Eye (tissue), 1 donor: ENCODE results near the gene TCP10L.
"Not testable (repeated sequence)": the region's sequence is repeated elsewhere in the genome, so short reads cannot be mapped to it uniquely, and the experiment has no call there.

Experiments
- DNase-seq: peaks from one replicate; pipeline ENCODE4 v3.0.0-alpha.2; 2015

The TCP10L gene

GRCh38 chr21:32585970-32586369 lies 647 bp upstream of the TCP10L start:
- DNase-seq = no peak

GRCh38 chr21:32584472-32584871 lies 851 bp downstream of the TCP10L start:
- no peak for DNase-seq

GRCh38 chr21:32581732-32582131 lies 3.6 kb downstream of the TCP10L start:
- no peak for DNase-seq

GRCh38 chr21:32580949-32581348 lies 4.4 kb downstream of the TCP10L start:
- DNase-seq = no peak

GRCh38 chr21:32578107-32578691 lies 7.1 kb downstream of the TCP10L start:
- no peak for DNase-seq

- DNase-seq = no peak
Observed at GRCh38 chr21:32576011-32576410, 9.3 kb downstream of the TCP10L start.

- DNase-seq = no peak
Observed at GRCh38 chr21:32574946-32575925, 10.1 kb downstream of the TCP10L start.

GRCh38 chr21:32572574-32573420 lies 12.5 kb downstream of the TCP10L start:
- DNase-seq = no peak

- no peak for DNase-seq
Observed at GRCh38 chr21:32570456-32570855, 14.9 kb downstream of the TCP10L start.

GRCh38 chr21:32569261-32570230 lies 15.8 kb downstream of the TCP10L start:
- peak; percentile 94 for DNase-seq

- no peak for DNase-seq
Observed at GRCh38 chr21:32567626-32568025, 17.7 kb downstream of the TCP10L start.

- DNase-seq = no peak
Observed at GRCh38 chr21:32566741-32567389, 18.5 kb downstream of the TCP10L start.

GRCh38 chr21:32565856-32566465 lies 19.4 kb downstream of the TCP10L start:
- no peak for DNase-seq

- no peak for DNase-seq
Observed at GRCh38 chr21:32562915-32563314, 22.4 kb downstream of the TCP10L start.

- peak; percentile 54 for DNase-seq
Observed at GRCh38 chr21:32562426-32562825, 22.9 kb downstream of the TCP10L start.

GRCh38 chr21:32561476-32561875 lies 23.8 kb downstream of the TCP10L start:
- DNase-seq = not testable (repeated sequence)

- no peak for DNase-seq
Observed at GRCh38 chr21:32560896-32561295, 24.4 kb downstream of the TCP10L start.

GRCh38 chr21:32559006-32559610 lies 26.2 kb downstream of the TCP10L start:
- DNase-seq = no peak

GRCh38 chr21:32558106-32558505 lies 27.2 kb downstream of the TCP10L start:
- no peak for DNase-seq

GRCh38 chr21:32554832-32555638 lies 30.3 kb downstream of the TCP10L start:
- no peak for DNase-seq
